Measurements from ENCODE around the gene NDFIP1.

The NDFIP1 gene

DNA sequence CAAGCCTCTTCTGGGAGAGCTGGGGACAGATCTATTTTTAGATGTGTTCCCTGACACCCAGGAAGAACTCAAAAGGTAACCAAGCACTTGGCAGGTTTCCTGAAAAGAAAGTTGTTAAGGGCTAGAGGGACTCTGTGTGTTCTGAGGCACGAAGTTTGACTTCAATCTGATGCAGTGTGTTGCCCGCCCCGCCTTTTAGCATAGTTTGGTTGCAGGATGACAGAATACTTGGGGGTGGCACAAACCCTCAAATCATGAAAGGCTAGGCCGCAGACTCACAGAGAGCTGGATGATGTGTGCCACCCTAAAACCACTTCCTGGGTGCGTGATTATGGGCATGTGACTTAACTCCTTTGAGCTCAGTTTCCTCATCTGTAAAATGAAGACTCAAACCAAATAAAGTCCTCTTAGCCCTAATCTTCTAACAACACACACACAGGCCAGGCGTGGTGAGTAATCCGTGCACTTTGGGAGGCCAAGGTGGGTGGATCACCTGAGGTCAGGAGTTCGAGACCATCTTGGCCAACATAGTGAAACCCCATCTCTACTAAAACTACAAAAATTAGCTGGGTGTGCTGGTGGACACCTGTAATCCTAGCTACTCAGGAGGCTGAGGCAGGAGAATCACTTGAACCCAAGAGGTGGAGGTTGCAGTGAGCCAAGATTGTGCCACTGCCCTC is 12.8 kb upstream of the NDFIP1 start:
- no peak for TF ChIP-seq MYC (IDR thresholded peaks at IDR 0.05; ENCODE audit: low read depth, low read length)
- TF ChIP-seq, protein P1, sequence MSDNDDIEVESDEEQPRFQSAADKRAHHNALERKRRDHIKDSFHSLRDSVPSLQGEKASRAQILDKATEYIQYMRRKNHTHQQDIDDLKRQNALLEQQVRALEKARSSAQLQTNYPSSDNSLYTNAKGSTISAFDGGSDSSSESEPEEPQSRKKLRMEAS (IDR thresholded peaks at IDR 0.05; ENCODE audit: low read depth, low read length): 0 out of 2 replicates have a peak, but pooled peaks have one; percentile 15
- peak; percentile 31 for DNase-seq (ENCODE audit: low read depth)
- no peak overlapping the region for H3K4me3 ChIP-seq (ENCODE audit: low read depth, low read length)

DNA sequence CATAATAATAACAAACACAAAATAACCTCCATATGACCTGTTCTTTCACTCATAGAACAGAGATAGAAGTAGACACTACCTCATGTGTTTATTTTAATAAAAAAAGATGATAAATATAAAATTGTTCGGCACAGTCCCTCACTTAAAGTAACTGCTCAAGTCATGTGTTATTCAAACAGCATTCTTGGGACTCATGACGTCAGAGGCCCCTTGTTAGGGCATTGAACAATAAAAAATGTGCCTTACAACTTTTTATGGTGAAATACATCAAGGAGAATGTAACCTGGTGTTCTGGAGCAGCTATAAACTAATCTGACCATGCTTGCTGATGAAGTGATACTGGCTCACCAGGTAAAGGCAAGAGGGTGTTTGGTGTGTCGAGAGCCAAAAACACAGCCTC is 12.2 kb upstream of the NDFIP1 start:
- TF ChIP-seq, protein P1 (IDR thresholded peaks at IDR 0.05; ENCODE audit: low read depth, low read length): no peak
- TF ChIP-seq, protein P2, sequence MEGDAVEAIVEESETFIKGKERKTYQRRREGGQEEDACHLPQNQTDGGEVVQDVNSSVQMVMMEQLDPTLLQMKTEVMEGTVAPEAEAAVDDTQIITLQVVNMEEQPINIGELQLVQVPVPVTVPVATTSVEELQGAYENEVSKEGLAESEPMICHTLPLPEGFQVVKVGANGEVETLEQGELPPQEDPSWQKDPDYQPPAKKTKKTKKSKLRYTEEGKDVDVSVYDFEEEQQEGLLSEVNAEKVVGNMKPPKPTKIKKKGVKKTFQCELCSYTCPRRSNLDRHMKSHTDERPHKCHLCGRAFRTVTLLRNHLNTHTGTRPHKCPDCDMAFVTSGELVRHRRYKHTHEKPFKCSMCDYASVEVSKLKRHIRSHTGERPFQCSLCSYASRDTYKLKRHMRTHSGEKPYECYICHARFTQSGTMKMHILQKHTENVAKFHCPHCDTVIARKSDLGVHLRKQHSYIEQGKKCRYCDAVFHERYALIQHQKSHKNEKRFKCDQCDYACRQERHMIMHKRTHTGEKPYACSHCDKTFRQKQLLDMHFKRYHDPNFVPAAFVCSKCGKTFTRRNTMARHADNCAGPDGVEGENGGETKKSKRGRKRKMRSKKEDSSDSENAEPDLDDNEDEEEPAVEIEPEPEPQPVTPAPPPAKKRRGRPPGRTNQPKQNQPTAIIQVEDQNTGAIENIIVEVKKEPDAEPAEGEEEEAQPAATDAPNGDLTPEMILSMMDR (IDR thresholded peaks at IDR 0.05; ENCODE audit: low read depth, low read length): no peak
- TF ChIP-seq POLR2A (IDR thresholded peaks at IDR 0.05; ENCODE audit: extremely low read depth, insufficient read length): no peak
- TF ChIP-seq MYC (IDR thresholded peaks at IDR 0.05; ENCODE audit: low read depth, low read length): no peak
- DNase-seq (ENCODE audit: low read depth): no peak
- no peak overlapping the region for H3K4me3 ChIP-seq (ENCODE audit: low read depth, low read length)

DNA sequence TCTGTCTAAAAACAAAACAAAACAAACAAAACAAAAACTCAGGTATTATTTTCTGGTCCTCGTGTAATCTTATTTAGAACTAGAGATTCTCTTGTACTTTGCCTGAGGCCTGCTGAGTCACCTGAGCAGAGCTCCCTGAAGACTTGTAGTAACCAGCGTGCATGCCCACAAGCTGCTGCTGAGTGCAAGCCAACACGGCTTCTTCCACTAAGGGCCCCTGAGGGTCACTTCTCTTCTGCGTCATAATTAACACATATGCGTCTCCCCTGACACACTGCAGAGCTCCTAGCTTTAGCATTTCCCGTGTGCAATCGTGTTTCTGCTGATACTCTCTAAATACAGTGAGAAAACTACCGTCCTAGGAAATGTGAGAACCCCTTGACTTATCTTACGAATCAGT is 10.9 kb upstream of the NDFIP1 start:
- no peak overlapping the region for H3K4me3 ChIP-seq (ENCODE audit: low read depth, low read length)
- peak; percentile 6 for DNase-seq (ENCODE audit: low read depth)
- TF ChIP-seq, protein P1 (IDR thresholded peaks at IDR 0.05; ENCODE audit: low read depth, low read length): no peak
- TF ChIP-seq MYC (IDR thresholded peaks at IDR 0.05; ENCODE audit: low read depth, low read length) (no peak), POLR2A (IDR thresholded peaks at IDR 0.05; ENCODE audit: extremely low read depth, insufficient read length) (no peak)
- TF ChIP-seq, protein P2 (IDR thresholded peaks at IDR 0.05; ENCODE audit: low read depth, low read length): no peak

DNA sequence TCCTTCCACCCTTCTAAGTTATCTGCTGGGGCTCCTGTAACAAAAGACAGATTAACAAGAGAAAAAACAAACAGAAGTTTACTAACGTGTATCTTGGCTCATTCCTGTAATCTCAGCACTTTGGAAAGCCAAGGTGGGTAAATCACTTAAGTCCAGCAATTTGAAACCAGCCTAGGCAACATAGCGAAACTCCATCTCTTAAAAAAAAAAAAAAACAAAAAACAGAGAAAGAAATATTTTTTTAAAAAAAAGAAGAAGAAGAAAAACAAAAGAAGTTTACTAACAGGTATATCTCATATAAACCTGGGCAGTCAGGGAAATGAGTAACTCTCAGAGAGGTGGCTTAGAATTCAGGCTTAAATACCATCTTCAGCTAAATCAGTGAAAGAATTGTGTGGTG is 10.3 kb upstream of the NDFIP1 start:
- no peak overlapping the region for H3K4me3 ChIP-seq (ENCODE audit: low read depth, low read length)
- DNase-seq (ENCODE audit: low read depth): no peak
- TF ChIP-seq, protein P2 (IDR thresholded peaks at IDR 0.05; ENCODE audit: low read depth, low read length): no peak
- TF ChIP-seq POLR2A (IDR thresholded peaks at IDR 0.05; ENCODE audit: extremely low read depth, insufficient read length) (no peak), MYC (IDR thresholded peaks at IDR 0.05; ENCODE audit: low read depth, low read length) (no peak)
- TF ChIP-seq, protein P1 (IDR thresholded peaks at IDR 0.05; ENCODE audit: low read depth, low read length): no peak

DNA sequence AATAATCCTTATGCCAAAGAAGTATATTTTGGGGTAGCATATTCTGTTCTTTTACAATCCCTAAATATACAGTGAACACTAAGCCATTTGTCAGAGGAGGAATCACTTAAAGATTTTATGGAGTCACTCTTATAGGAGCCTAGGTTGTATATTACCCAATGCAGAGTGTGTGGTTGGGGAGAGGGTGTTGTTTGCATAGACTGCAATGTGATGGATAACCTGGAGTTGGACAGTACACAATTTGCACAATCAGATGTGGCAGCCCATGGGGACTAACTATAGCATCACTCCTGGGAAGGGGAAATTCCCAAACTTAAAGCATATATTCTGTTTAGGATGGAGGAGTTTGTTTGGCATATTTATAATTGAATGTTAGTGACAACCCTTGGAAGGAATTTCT is 9.6 kb upstream of the NDFIP1 start:
- H3K4me3 ChIP-seq (ENCODE audit: low read depth, low read length): no peak overlapping the region
- DNase-seq (ENCODE audit: low read depth): no peak
- TF ChIP-seq, protein P1 (IDR thresholded peaks at IDR 0.05; ENCODE audit: low read depth, low read length): no peak
- TF ChIP-seq MYC (IDR thresholded peaks at IDR 0.05; ENCODE audit: low read depth, low read length) (no peak), POLR2A (IDR thresholded peaks at IDR 0.05; ENCODE audit: extremely low read depth, insufficient read length) (no peak)
- TF ChIP-seq, protein P2 (IDR thresholded peaks at IDR 0.05; ENCODE audit: low read depth, low read length): no peak

DNA sequence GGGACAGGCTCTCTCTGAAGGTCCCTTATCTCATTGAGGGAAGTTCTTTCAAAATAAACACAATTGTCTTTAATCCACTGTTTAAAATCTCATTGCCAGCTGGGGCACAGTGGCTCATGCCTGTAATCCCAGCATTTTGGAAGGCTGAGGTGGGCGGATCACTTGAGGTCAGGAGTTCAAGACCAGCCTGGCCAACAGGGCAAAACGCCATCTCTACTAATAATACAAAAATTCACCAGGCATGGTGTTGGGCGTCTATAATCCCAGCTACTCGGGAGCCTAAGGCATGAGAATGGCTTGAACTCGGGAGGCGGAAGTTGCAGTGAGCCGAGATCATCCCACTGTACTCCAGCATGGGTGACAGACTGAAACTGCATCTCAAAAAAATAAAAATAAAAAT is 8.3 kb upstream of the NDFIP1 start:
- DNase-seq (ENCODE audit: low read depth): no peak
- TF ChIP-seq, protein P2 (IDR thresholded peaks at IDR 0.05; ENCODE audit: low read depth, low read length): no peak
- TF ChIP-seq POLR2A (IDR thresholded peaks at IDR 0.05; ENCODE audit: extremely low read depth, insufficient read length): no peak
- no peak for TF ChIP-seq MYC (IDR thresholded peaks at IDR 0.05; ENCODE audit: low read depth, low read length)
- TF ChIP-seq, protein P1 (IDR thresholded peaks at IDR 0.05; ENCODE audit: low read depth, low read length): no peak
- no peak overlapping the region for H3K4me3 ChIP-seq (ENCODE audit: low read depth, low read length)

Data from NB4 (cell line).